GM23248 (cell line): ENCODE data around the gene BMPR1B.

Source experiments
- EZH2 ChIP-seq: fragments of 200-600 bp; sonication (generic); IDR thresholded peaks from 2 replicates; pipeline ENCODE4 v1.6.1; 2018; ENCODE audit warnings: antibody characterized with exemption, mild to moderate bottlenecking; ENCODE audit not compliant: insufficient read depth, poor library complexity, severe bottlenecking
- EZH2phosphoT487 ChIP-seq: fragments of 200-600 bp; sonication (generic); IDR thresholded peaks from 2 replicates; pipeline ENCODE4 v1.6.1; 2018; ENCODE audit warnings: antibody characterized with exemption, moderate library complexity, mild to moderate bottlenecking, low read depth; ENCODE audit not compliant: insufficient read depth

DNA sequence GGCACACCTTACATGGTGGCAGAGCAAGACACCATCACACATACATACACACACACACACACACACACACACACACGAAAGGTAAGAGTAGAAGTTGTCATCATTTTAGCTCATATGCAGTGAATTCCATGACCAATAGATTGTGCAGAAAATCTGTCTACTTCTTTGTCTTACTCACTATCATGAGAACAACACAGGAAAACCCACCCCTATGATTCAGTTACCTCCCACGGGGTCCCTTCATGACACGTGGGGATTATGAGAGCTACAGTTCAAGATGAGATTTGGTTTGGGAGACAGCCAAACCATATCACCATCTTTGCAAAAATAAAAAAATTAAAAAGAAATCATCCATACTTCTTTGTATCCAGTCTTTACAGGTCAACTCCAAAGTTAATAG is 221.1 kb downstream of the BMPR1B start:
- TF ChIP-seq EZH2 (no peak), EZH2phosphoT487 (no peak)
